Measurements from ENCODE around the gene ESYT1.

DNA sequence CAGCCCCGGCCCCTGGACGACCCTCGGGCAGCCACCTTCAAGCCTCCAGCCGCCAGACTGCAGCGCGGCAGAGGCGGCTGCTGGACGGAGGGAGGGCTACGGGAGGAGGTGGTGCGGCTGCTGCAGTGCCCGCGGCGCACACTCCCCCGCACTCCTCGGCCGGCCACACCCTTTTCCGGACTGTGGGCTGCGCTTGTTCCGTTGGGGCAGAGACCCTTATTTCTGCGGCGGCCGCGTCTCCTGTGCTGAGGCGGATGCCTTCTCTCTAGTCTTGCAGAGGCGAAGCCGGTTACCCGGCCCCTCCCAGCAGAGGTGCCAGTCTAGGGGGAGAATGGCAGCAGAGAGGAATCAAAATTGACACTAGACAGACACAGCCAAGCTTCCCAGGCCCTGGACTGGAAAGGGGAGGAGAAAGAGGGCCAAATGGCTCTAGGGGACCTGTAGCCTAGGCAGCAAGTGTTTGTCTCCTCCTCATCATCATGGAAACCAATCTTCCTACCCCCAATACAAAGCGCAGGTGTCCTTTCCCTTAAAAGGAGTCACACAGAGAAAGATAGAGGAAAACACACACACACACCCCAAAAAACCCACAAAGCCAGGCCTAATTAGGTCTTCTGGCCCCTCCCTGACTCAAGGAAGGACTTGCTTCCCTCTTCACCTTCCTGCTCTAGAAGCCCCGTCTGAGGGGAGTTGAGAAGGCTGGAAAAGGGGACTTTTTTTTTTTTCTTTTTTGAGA is 1.3 kb downstream of the ESYT1 start:
- TF ChIP-seq POLR2A (IDR thresholded peaks at IDR 0.05; ENCODE audit: low read length) (peak; percentile 28), GATA1 (IDR thresholded peaks at IDR 0.05; ENCODE audit: low read depth, low read length) (no peak)
